CD4-positive, alpha-beta memory T cell (primary cell): Measurements from ENCODE around the gene JARID2. TPM values are rescaled to one million over a fixed set of nuclear protein-coding genes. Genes with fewer than 3 reads are reported as not detected.

Experiments
- CTCF ChIA-PET: fragments of 350-600 bp; sonication (Branson Sonifier 250); formaldehyde crosslinking; loops from one replicate; lab custom pipeline; 2021; ENCODE audit warnings: inconsistent platforms; ENCODE audit not compliant: partially characterized antibody; lab: Charles Lee
- POLR2A ChIA-PET: fragments of 350-600 bp; sonication (Branson Sonifier 250); formaldehyde crosslinking; loops from one replicate; lab custom pipeline; 2021; ENCODE audit not compliant: partially characterized antibody; lab: Charles Lee
- DNase-seq, 5 donors: peaks; one replicate each; pipeline versions ENCODE4 v3.0.0 to v3.0.0-alpha.2; 2020 to 2022; ENCODE audit warnings: mixed read lengths in 1 of 5
- H3K27ac ChIP-seq: one replicate; pipeline ENCODE4 v1.7.0; 2013; ENCODE audit warnings: low read depth, low read length
- H3K27me3 ChIP-seq: 2 replicates; pipeline ENCODE4 v1.7.0; 2013; ENCODE audit warnings: mild to moderate bottlenecking, low read length, moderate library complexity; ENCODE audit not compliant: insufficient read depth
- H3K36me3 ChIP-seq: 2 replicates; pipeline ENCODE4 v1.7.0; 2013; ENCODE audit warnings: mild to moderate bottlenecking, low read length, moderate library complexity; ENCODE audit not compliant: insufficient read depth
- H3K4me1 ChIP-seq: 2 replicates; pipeline ENCODE4 v1.7.0; 2013; ENCODE audit warnings: mild to moderate bottlenecking, low read length, moderate library complexity; ENCODE audit not compliant: insufficient read depth
- H3K4me3 ChIP-seq, 2 donors: one replicate each; pipeline ENCODE4 v1.7.0; 2013; ENCODE audit warnings: low read length in 2 of 2, mild to moderate bottlenecking in 1 of 2
- H3K9me3 ChIP-seq, 2 donors: one replicate each; pipeline ENCODE4 v1.7.0; 2013; ENCODE audit warnings: low read length in 2 of 2, control low read depth in 1 of 2; ENCODE audit not compliant: control insufficient read depth in 1 of 2
- H3K27ac Mint-ChIP-seq, 7 donors: one replicate each; pipeline ENCODE4 v1.8.0; 2020 to 2021; ENCODE audit warnings: mixed read lengths in 7 of 7, mild to moderate bottlenecking in 6 of 7, inconsistent platforms in 3 of 7, moderate library complexity in 3 of 7
- H3K27me3 Mint-ChIP-seq, 2 donors: one replicate each; pipeline ENCODE4 v1.8.0; 2020 to 2021; ENCODE audit warnings: mixed read lengths in 2 of 2
- H3K36me3 Mint-ChIP-seq, 2 donors: one replicate each; pipeline ENCODE4 v1.8.0; 2020 to 2021; ENCODE audit warnings: mixed read lengths in 2 of 2, inconsistent platforms in 1 of 2, mild to moderate bottlenecking in 1 of 2
- H3K4me1 Mint-ChIP-seq, 4 donors: one replicate each; pipeline ENCODE4 v1.8.0; 2020 to 2021; ENCODE audit warnings: mixed read lengths in 4 of 4, mild to moderate bottlenecking in 1 of 4
- H3K4me3 Mint-ChIP-seq, 8 donors: one replicate each; pipeline ENCODE4 v1.8.0; 2020 to 2021; ENCODE audit warnings: mixed read lengths in 8 of 8, mild to moderate bottlenecking in 7 of 8, moderate library complexity in 6 of 8, inconsistent platforms in 3 of 8
- H3K9me3 Mint-ChIP-seq, 8 donors: one replicate each; pipeline ENCODE4 v1.8.0; 2020 to 2021; ENCODE audit warnings: mixed read lengths in 8 of 8, mild to moderate bottlenecking in 5 of 8, inconsistent platforms in 3 of 8, moderate library complexity in 1 of 8
- intact Hi-C: fragments of 100-400 bp; cut with micrococcal nuclease; formaldehyde crosslinking; loops from one replicate; pipeline ENCODE4 v1.15.1; 2023
- polyA plus RNA-seq, 2 donors: library from polyadenylated mRNA; unstranded; fragments of 300-500 nt; fragmentation: Illumina TruSeq; gene quantifications; one replicate each; pipeline ENCODE4 v1.2.3, GENCODE V29; 2021
- total RNA-seq, 2 experiments: library from RNA; stranded (reverse); gene quantifications; one replicate each; pipeline ENCODE4 v1.2.3, GENCODE V29; 2021

The JARID2 gene
- total and polyA plus RNA-seq, 4 experiments from 2014 or later = 2.4 to 21.6 (median 16.0) TPM

DNA sequence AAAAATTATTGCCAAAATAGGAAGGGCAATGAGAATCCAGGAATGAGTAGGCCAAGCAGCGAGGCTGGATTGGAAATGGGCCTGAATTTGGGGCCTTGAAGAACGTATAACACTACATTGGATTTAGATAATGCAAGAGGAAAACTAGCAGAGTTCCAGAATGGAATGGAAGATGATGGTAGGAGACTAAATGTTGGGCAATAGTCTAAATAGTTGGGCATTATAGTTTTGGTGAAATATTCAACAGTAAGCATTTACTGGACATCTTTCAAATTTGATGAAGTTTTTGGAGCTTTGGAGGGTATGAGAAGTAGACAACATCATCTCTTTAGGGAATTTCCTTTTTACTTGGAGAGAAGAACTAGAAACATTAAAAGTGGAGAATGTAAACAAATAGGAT is 3.4 kb upstream of the JARID2 start:
- Mint-ChIP-seq H3K4me3 (peak overlapping the region in 1 of 8 donors; percentile 54), H3K27ac (peak overlapping the region in 1 of 7 donors; percentile 96), H3K36me3 (peaks cover 0 to 23% of the 10 kb centered on the region in 2 donors), H3K9me3 (no peaks in the 10 kb centered on the region), H3K4me1 (peaks cover 5 to 25% (median 15%) of the 10 kb centered on the region in 4 donors), H3K27me3 (no peaks in the 10 kb centered on the region)
- ChIA-PET CTCF (no interaction called here), POLR2A (no interaction called here)
- Histone ChIP-seq H3K4me1 (peaks cover 14% of the 10 kb centered on the region), H3K4me3 (no peak overlapping the region), H3K9me3 (no peaks in the 10 kb centered on the region), H3K27me3 (no peaks in the 10 kb centered on the region), H3K27ac (no peak overlapping the region), H3K36me3 (no peaks in the 10 kb centered on the region)
- intact Hi-C loops = loop anchor here (10.0 kb wide), 2 partner anchors 62 to 1918 kb away; partner anchors contain the start of gene TBC1D7
- DNase-seq = no peak

DNA sequence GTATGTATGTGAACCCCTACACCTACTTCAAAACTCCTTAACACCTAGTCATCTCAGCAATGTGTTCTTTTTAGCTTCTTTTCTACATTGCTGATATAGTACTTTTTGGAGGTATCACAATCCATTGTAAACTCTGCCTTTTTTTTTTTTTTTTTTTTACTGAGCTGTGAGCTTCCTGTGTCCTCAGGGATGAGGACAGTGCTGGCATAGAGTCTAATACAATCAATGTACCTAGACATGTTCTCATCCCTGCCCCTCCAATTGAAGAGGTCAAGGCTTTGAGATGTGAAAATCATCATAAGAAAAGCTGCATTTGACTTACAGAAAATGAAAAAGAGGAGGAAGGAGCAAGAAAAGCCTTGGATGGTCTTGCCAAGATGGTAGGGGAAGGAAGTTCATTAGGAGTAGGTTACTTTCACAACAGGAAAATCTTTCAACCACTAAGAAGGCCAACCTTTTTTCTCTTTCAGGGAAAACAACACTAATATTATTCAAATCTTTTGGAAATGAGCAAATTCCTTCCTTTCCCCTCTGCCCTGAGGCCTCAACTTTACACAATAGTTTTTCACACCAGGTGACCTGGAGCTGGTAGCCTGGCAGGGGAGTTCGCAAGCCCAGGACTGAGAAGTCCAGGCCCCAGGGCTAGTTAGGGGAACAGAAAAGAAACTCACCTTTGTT is 2.8 kb upstream of the JARID2 start:
- POLR2A ChIA-PET = no interaction called here
- no peak for DNase-seq
- H3K4me3 ChIP-seq = no peak overlapping the region
- H3K4me1 ChIP-seq = peaks cover 15% of the 10 kb centered on the region
- H3K36me3 ChIP-seq = no peaks in the 10 kb centered on the region
- H3K9me3 ChIP-seq = no peaks in the 10 kb centered on the region
- peaks cover 5 to 30% (median 15%) of the 10 kb centered on the region in 4 donors for H3K4me1 Mint-ChIP-seq
- peaks cover 0 to 26% of the 10 kb centered on the region in 2 donors for H3K36me3 Mint-ChIP-seq
- no peaks in the 10 kb centered on the region for H3K9me3 Mint-ChIP-seq
- no peak overlapping the region for H3K27ac ChIP-seq
- intact Hi-C loops = loop anchor here (10.0 kb wide), 2 partner anchors 62 to 1918 kb away; partner anchors contain the start of gene TBC1D7
- no peaks in the 10 kb centered on the region for H3K27me3 ChIP-seq
- CTCF ChIA-PET = no interaction called here
- H3K4me3 Mint-ChIP-seq = peak overlapping the region; percentile 4 to 83 (median 40)
- peak overlapping the region in 3 of 7 donors; percentile 65 to 96 (median 74) for H3K27ac Mint-ChIP-seq
- peaks cover 0 to 1% of the 10 kb centered on the region in 2 donors for H3K27me3 Mint-ChIP-seq

DNA sequence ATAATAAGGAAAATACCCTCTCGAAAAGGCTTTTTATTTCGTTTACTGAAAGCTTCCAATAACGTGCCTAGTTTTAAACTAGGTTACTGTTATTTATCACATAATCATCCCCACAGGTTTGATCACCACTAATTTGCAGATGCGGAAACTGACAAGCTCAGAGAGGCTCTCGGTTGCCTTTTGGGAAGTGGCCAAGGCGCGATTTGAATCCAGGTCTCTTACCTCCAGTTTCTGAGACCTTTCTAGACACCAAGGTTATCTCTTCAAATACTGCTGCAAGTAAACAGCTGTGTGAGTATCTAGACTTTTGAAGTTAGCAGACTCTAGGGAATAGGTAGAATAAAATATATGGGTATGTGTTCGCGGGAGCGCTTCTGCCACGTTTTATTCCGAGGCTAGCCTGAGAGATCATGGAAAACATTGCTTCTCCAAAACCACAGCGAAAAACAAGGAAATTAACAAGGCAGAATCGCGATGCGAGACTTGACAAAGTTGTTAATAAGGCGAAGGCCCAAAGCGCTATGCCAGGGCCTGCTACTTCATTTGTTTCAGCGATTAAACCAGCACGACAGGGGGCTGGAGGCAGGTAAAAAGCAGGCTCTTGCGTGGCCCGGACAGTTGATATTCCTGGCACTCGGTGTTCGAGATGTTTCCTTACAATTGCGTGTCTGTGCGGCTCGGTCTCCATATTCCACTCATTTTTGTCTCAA is 1.8 kb upstream of the JARID2 start:
- peaks cover 16% of the 10 kb centered on the region for H3K4me1 ChIP-seq
- H3K4me3 ChIP-seq = peak overlapping the region; percentile 34 to 96
- H3K27me3 ChIP-seq = no peaks in the 10 kb centered on the region
- H3K36me3 ChIP-seq = no peaks in the 10 kb centered on the region
- H3K9me3 ChIP-seq = no peaks in the 10 kb centered on the region
- CTCF ChIA-PET = no interaction called here
- POLR2A ChIA-PET = no interaction called here
- H3K36me3 Mint-ChIP-seq = peaks cover 0 to 28% of the 10 kb centered on the region in 2 donors
- no peaks in the 10 kb centered on the region for H3K9me3 Mint-ChIP-seq
- peak overlapping the region; percentile 74 to 99 (median 86) for H3K4me3 Mint-ChIP-seq
- H3K27ac ChIP-seq = peak overlapping the region; percentile 90
- peak overlapping the region; percentile 47 to 96 (median 82) for H3K27ac Mint-ChIP-seq
- peaks cover 0 to 3% of the 10 kb centered on the region in 2 donors for H3K27me3 Mint-ChIP-seq
- DNase-seq = no peak
- peaks cover 6 to 33% (median 16%) of the 10 kb centered on the region in 4 donors for H3K4me1 Mint-ChIP-seq
- intact Hi-C loops = loop anchor here (2.0 to 10.0 kb wide), 5 partner anchors 61 to 1919 kb away; partner anchors contain the start of genes MYLIP, SIRT5 and TBC1D7

DNA sequence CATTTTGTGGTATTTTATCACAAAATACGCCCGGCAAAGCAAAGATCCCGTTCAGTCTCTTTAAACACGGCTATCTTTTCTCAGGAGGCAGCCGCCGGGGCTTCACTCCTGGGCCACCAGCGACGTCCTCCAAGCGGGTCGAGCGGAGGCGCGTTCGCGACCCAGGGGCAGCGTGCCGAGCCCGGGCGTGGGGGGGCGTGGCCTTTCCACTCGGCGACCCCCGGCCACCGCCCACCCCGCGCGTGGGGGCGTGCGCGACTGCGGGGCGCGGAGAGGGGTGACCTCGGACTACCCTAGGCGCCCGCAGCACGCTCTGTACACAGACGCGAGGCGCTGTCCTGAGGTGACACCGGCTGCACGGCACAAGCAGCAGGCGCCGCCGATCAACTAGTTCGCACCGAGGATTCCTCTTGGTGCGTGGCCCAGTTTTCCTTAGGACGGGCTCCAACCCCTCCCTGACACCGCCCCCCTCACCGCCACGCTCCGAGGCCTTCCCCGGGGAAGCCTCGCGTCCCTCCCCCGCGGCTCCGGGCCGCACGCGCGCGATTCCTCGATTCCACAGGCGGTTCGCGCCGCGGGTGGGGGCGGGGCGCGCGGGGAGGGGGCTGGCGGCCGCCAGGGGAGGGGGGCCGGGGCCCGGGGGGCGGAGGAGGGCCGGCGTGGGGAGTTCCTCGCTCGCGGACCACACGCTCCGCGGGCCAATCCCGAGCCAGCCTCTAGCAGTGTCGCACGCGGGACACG is 1.1 kb upstream of the JARID2 start:
- H3K9me3 ChIP-seq = no peaks in the 10 kb centered on the region
- H3K36me3 ChIP-seq = no peaks in the 10 kb centered on the region
- peak overlapping the region; percentile 90 for H3K27ac ChIP-seq
- peak in 4 of 5 donors; percentile 70 to 78 (median 73) for DNase-seq
- peaks cover 0 to 33% of the 10 kb centered on the region in 2 donors for H3K36me3 Mint-ChIP-seq
- ChIA-PET POLR2A (interaction anchor here (0.9 to 1.2 kb wide), 4 partner anchors 10 to 884 kb away, joined by 3 to 8 read pairs (median 6); partner anchors contain the start of gene MYLIP), CTCF (no interaction called here)
- no peaks in the 10 kb centered on the region for H3K9me3 Mint-ChIP-seq
- H3K4me1 ChIP-seq = peaks cover 24% of the 10 kb centered on the region
- peak overlapping the region; percentile 96 to 99 (median 98) for H3K27ac Mint-ChIP-seq
- H3K27me3 Mint-ChIP-seq = peaks cover 0 to 5% of the 10 kb centered on the region in 2 donors
- intact Hi-C loops = loop anchor here (1.0 to 10.0 kb wide), 12 partner anchors 60 to 1920 kb away; partner anchors contain the start of genes ATXN1, CD83, MCUR1 and MYLIP
- H3K4me3 Mint-ChIP-seq = peak overlapping the region; percentile 98 to 100 (median 99)
- peak overlapping the region; percentile 34 to 96 for H3K4me3 ChIP-seq
- no peaks in the 10 kb centered on the region for H3K27me3 ChIP-seq
- peaks cover 13 to 41% (median 22%) of the 10 kb centered on the region in 4 donors for H3K4me1 Mint-ChIP-seq

DNA sequence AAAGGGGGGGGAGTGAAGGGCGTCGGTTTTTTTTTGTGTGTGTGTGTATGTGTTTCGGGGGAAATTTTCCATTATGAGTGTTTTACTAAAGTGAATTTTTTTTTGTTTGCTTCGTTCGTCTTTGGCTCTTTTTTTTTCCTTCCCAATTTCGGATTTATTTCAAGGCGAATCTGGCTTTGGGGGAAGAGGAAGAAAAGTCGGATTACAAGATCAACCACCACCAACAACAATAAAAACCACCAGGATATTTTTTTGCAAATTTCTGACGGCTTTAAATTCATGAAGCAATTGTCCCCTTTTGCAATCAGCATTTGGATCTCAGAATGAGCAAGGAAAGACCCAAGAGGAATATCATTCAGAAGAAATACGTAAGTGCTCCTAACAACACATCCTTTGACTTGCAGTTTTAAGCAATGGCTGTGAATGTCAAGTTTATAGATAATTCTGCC is 372 bp downstream of the JARID2 start:
- no peaks in the 10 kb centered on the region for H3K27me3 ChIP-seq
- Mint-ChIP-seq H3K4me3 (peak overlapping the region; percentile 98 to 100 (median 99)), H3K4me1 (peaks cover 22 to 55% (median 35%) of the 10 kb centered on the region in 4 donors), H3K36me3 (peaks cover 0 to 33% of the 10 kb centered on the region in 2 donors), H3K9me3 (no peaks in the 10 kb centered on the region), H3K27me3 (peaks cover 0 to 5% of the 10 kb centered on the region in 2 donors), H3K27ac (peak overlapping the region; percentile 96 to 99 (median 98))
- intact Hi-C loops = loop anchor here (5.0 to 10.0 kb wide), 8 partner anchors 59 to 1921 kb away; partner anchors contain the start of genes ATXN1, CD83, MCUR1 and RANBP9
- peaks cover 38% of the 10 kb centered on the region for H3K4me1 ChIP-seq
- no peaks in the 10 kb centered on the region for H3K9me3 ChIP-seq
- no peak for DNase-seq
- H3K36me3 ChIP-seq = no peaks in the 10 kb centered on the region
- peak overlapping the region; percentile 75 to 96 for H3K4me3 ChIP-seq
- CTCF ChIA-PET = interaction anchor here (1.3 kb wide), 1 partner anchor 193 kb away, joined by 3 read pairs; no protein-coding TSS in a partner anchor
- POLR2A ChIA-PET = interaction anchor here (1.3 to 1.6 kb wide), 2 partner anchors 70 to 186 kb away, joined by 3 to 5 read pairs; no protein-coding TSS in a partner anchor
- H3K27ac ChIP-seq = peak overlapping the region; percentile 90

DNA sequence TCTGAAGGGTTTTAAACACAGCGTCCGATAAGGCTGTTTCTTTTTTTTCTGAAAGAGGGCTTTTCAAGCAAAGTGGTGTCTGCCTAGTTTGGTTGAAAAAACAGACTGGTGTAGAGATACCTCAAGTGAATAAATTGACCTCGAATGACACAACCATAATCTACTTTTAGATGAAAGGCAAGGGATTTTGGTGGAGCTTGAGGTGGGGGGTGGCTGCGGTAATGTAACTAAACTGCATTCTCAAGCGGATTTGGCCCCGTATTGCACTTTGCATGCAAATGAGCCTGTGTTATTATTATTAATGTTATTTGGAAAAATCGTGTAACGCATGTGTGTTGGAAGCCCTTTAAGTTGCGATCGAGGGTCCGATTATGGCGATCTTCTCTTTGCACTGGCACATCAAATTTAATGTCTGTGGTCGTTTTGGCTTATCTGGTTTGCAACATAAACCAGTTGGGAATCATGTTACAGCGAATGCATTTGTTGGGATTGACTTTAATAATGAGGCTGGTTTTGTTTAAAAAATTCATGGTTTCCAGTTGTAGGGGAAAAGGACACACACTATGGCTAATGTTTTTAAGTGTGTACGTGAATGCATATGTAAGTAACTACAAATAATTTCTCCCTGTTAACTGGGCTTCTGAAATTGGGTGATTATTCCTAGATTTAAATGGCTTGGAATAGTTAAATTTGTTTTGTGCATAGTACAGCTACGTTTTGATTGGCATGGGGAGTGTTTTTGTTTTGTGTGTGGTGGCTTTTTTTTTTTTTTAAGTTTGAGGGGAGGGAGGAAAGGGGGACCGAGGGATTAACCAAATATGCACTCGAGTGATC is 1.0 kb downstream of the JARID2 start:
- Mint-ChIP-seq H3K4me3 (peak overlapping the region; percentile 98 to 100 (median 99)), H3K4me1 (peaks cover 25 to 60% (median 40%) of the 10 kb centered on the region in 4 donors), H3K27me3 (peaks cover 0 to 5% of the 10 kb centered on the region in 2 donors), H3K9me3 (no peaks in the 10 kb centered on the region), H3K27ac (peak overlapping the region; percentile 96 to 99 (median 98)), H3K36me3 (peaks cover 0 to 33% of the 10 kb centered on the region in 2 donors)
- ChIA-PET CTCF (interaction anchor here (0.6 to 1.3 kb wide), 5 partner anchors 18 to 1039 kb away, joined by 3 read pairs; no protein-coding TSS in a partner anchor), POLR2A (interaction anchor here (0.8 to 1.6 kb wide), 3 partner anchors 70 to 186 kb away, joined by 3 to 5 read pairs (median 4); no protein-coding TSS in a partner anchor)
- intact Hi-C loops = loop anchor here (5.0 to 10.0 kb wide), 8 partner anchors 58 to 1922 kb away; partner anchors contain the start of genes ATXN1, CD83, MCUR1 and RANBP9
- Histone ChIP-seq H3K9me3 (no peaks in the 10 kb centered on the region), H3K4me1 (peaks cover 45% of the 10 kb centered on the region), H3K27me3 (no peaks in the 10 kb centered on the region), H3K4me3 (peak overlapping the region; percentile 75 to 96), H3K36me3 (no peaks in the 10 kb centered on the region), H3K27ac (peak overlapping the region; percentile 90)
- DNase-seq = peak; percentile 41 to 80 (median 52)
